ENCODE measurements around the gene PGRMC2.

PGRMC2 gene

GRCh38 chr4:128315756-128316520, 28.3 kb upstream of the PGRMC2 start:
- no peak overlapping the region for H3K27ac ChIP-seq (ENCODE audit: low read depth, low read length)

DNA sequence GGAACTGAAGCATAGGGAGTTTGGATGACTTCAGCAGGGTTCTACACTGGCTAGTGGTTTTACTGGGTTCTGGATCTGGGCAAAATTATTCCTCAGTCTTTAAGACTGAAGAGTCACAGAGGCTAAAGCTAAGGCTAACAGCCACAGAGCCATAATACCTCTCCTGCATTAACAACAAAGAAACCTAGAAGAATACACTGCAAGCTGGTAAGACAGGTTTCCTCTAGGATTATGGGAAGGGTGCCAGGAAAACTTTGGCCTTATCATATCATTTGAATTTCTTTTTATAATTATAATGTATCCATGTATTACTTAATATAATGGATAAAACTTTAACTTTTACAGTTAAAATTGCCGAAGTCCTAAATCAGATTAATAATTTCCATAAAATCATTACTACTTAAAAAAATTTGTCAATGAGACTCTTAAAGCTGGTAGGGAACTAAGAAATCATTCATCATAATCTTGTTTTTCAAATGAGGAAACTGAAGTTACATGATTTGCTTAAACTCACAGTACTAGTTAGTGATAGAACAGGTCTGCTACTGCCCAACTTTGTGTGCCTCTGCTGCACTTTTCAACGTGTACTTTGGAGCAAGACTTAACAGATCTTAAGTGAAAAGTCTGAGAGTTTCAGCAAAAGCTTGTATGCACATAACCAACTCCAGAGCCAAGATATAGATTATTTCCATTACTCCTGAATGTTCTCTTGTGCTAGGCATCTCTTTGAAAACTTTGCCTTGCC, 24.2 kb upstream of the PGRMC2 start:
- Histone ChIP-seq H3K27me3 (ENCODE audit: insufficient read depth, low read length, poor library complexity) (no peaks in the 10 kb centered on the region), H2BK120ac (ENCODE audit: low read depth, low read length) (no peak overlapping the region), H3K36me3 (ENCODE audit: control insufficient read depth, insufficient read depth, low read length) (no peaks in the 10 kb centered on the region), H3K4me3 (ENCODE audit: low read length) (no peak overlapping the region), H3K4me1 (ENCODE audit: control insufficient read depth, low read depth, low read length) (peaks cover 3% of the 10 kb centered on the region), H3K79me2 (ENCODE audit: control insufficient read depth, insufficient read depth, low read length) (no peaks in the 10 kb centered on the region), H2BK5ac (ENCODE audit: low read length) (no peak overlapping the region), H3K4me2 (ENCODE audit: low read length) (no peak overlapping the region), H3K56ac (ENCODE audit: low read length) (no peak overlapping the region), H3K79me1 (ENCODE audit: low read length) (no peaks in the 10 kb centered on the region), H3K9ac (ENCODE audit: low read length) (no peak overlapping the region), H3K18ac (ENCODE audit: low read length) (no peak overlapping the region), H4K5ac (ENCODE audit: low read length) (no peak overlapping the region), H2AK5ac (ENCODE audit: low read length) (no peak overlapping the region), H3K4ac (ENCODE audit: low read depth, low read length) (no peak overlapping the region), H4K8ac (ENCODE audit: low read depth, low read length) (no peak overlapping the region), H3K27ac (ENCODE audit: low read depth, low read length) (no peak overlapping the region), H3K23ac (ENCODE audit: low read length) (no peak overlapping the region), H2BK15ac (replicated peaks; ENCODE audit: low read depth) (no peak overlapping the region)
- 100% methylated on average over 1 of the region's 2 CpGs for WGBS (ENCODE audit: extremely low coverage, insufficient coverage, low lambda C conversion rate)
- no peak for DNase-seq

More at GRCh38 chr4:128315756-128316520, 28.3 kb upstream of the PGRMC2 start:
- H3K4me3 ChIP-seq (ENCODE audit: low read length): no peak overlapping the region
- no peaks in the 10 kb centered on the region for H3K4me1 ChIP-seq (ENCODE audit: control insufficient read depth, low read depth, low read length)
- no peaks in the 10 kb centered on the region for H3K36me3 ChIP-seq (ENCODE audit: control insufficient read depth, insufficient read depth, low read length)
- no peaks in the 10 kb centered on the region for H3K79me1 ChIP-seq (ENCODE audit: low read length)
- no peak overlapping the region for H4K5ac ChIP-seq (ENCODE audit: low read length)
- WGBS (ENCODE audit: extremely low coverage, insufficient coverage, low lambda C conversion rate): no CpG with 5 or more reads among the region's 2 CpGs
- no peak overlapping the region for H3K4me2 ChIP-seq (ENCODE audit: low read length)
- no peak overlapping the region for H2BK5ac ChIP-seq (ENCODE audit: low read length)
- no peak overlapping the region for H3K56ac ChIP-seq (ENCODE audit: low read length)
- no peak overlapping the region for H3K9ac ChIP-seq (ENCODE audit: low read length)
- no peak overlapping the region for H2AK5ac ChIP-seq (ENCODE audit: low read length)
- no peak for DNase-seq
- H4K8ac ChIP-seq (ENCODE audit: low read depth, low read length): no peak overlapping the region
- H3K23ac ChIP-seq (ENCODE audit: low read length): no peak overlapping the region
- no peaks in the 10 kb centered on the region for H3K27me3 ChIP-seq (ENCODE audit: insufficient read depth, low read length, poor library complexity)
- no peak overlapping the region for H2BK120ac ChIP-seq (ENCODE audit: low read depth, low read length)
- H2BK15ac ChIP-seq (replicated peaks; ENCODE audit: low read depth): no peak overlapping the region
- H3K4ac ChIP-seq (ENCODE audit: low read depth, low read length): no peak overlapping the region
- no peak overlapping the region for H3K18ac ChIP-seq (ENCODE audit: low read length)
- H3K79me2 ChIP-seq (ENCODE audit: control insufficient read depth, insufficient read depth, low read length): no peaks in the 10 kb centered on the region

DNA sequence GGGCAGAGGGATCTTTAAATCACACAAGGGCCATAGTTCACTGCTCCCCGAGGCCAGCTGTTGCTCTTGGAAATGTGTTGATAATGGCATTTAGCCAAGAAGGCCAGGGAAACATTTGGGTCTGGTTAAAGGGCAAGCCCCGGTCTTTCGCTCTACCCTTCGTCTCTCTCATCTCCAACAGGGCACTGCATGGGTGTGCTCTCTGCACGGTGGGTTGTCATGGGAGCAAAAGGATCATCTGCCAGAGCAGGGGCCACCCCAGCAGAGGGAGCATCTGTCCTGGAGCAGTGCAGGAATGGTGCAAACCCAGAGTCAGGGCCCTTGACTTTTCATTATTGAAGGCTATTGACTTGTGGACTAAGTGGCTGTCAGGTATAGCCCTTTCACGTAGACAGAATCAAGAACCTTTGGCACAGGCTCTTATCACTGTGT, 22.7 kb upstream of the PGRMC2 start:
- no peaks in the 10 kb centered on the region for H3K36me3 ChIP-seq (ENCODE audit: control insufficient read depth, insufficient read depth, low read length)
- DNase-seq: peak; percentile 76
- no peaks in the 10 kb centered on the region for H3K79me2 ChIP-seq (ENCODE audit: control insufficient read depth, insufficient read depth, low read length)
- H3K18ac ChIP-seq (ENCODE audit: low read length): no peak overlapping the region
- no peak overlapping the region for H3K23ac ChIP-seq (ENCODE audit: low read length)
- H3K79me1 ChIP-seq (ENCODE audit: low read length): no peaks in the 10 kb centered on the region
- no peak overlapping the region for H3K4me2 ChIP-seq (ENCODE audit: low read length)
- WGBS (ENCODE audit: extremely low coverage, insufficient coverage, low lambda C conversion rate): no CpG with 5 or more reads among the region's 6 CpGs
- H2AK5ac ChIP-seq (ENCODE audit: low read length): no peak overlapping the region
- no peak overlapping the region for H2BK15ac ChIP-seq (replicated peaks; ENCODE audit: low read depth)
- H3K56ac ChIP-seq (ENCODE audit: low read length): no peak overlapping the region
- H4K8ac ChIP-seq (ENCODE audit: low read depth, low read length): no peak overlapping the region
- H2BK120ac ChIP-seq (ENCODE audit: low read depth, low read length): no peak overlapping the region
- H3K27ac ChIP-seq (ENCODE audit: low read depth, low read length): no peak overlapping the region
- H4K5ac ChIP-seq (ENCODE audit: low read length): no peak overlapping the region
- no peak overlapping the region for H3K9ac ChIP-seq (ENCODE audit: low read length)
- no peaks in the 10 kb centered on the region for H3K27me3 ChIP-seq (ENCODE audit: insufficient read depth, low read length, poor library complexity)
- H3K4ac ChIP-seq (ENCODE audit: low read depth, low read length): no peak overlapping the region
- peaks cover 3% of the 10 kb centered on the region for H3K4me1 ChIP-seq (ENCODE audit: control insufficient read depth, low read depth, low read length)
- H3K4me3 ChIP-seq (ENCODE audit: low read length): no peak overlapping the region
- H2BK5ac ChIP-seq (ENCODE audit: low read length): no peak overlapping the region

GRCh38 chr4:128309585-128309984, 22.0 kb upstream of the PGRMC2 start:
- H3K79me1 ChIP-seq (ENCODE audit: low read length): no peaks in the 10 kb centered on the region
- DNase-seq: no peak
- no peak overlapping the region for H3K4me3 ChIP-seq (ENCODE audit: low read length)
- no peak overlapping the region for H4K8ac ChIP-seq (ENCODE audit: low read depth, low read length)
- no peak overlapping the region for H2BK120ac ChIP-seq (ENCODE audit: low read depth, low read length)
- H2BK5ac ChIP-seq (ENCODE audit: low read length): no peak overlapping the region
- no peak overlapping the region for H3K18ac ChIP-seq (ENCODE audit: low read length)
- no peak overlapping the region for H3K27ac ChIP-seq (ENCODE audit: low read depth, low read length)
- H3K23ac ChIP-seq (ENCODE audit: low read length): no peak overlapping the region
- peaks cover 3% of the 10 kb centered on the region for H3K4me1 ChIP-seq (ENCODE audit: control insufficient read depth, low read depth, low read length)
- H3K79me2 ChIP-seq (ENCODE audit: control insufficient read depth, insufficient read depth, low read length): no peaks in the 10 kb centered on the region
- H3K36me3 ChIP-seq (ENCODE audit: control insufficient read depth, insufficient read depth, low read length): no peaks in the 10 kb centered on the region
- no peak overlapping the region for H3K9ac ChIP-seq (ENCODE audit: low read length)
- no peak overlapping the region for H2AK5ac ChIP-seq (ENCODE audit: low read length)
- no peak overlapping the region for H2BK15ac ChIP-seq (replicated peaks; ENCODE audit: low read depth)
- no peaks in the 10 kb centered on the region for H3K27me3 ChIP-seq (ENCODE audit: insufficient read depth, low read length, poor library complexity)
- H3K4ac ChIP-seq (ENCODE audit: low read depth, low read length): no peak overlapping the region
- no peak overlapping the region for H3K4me2 ChIP-seq (ENCODE audit: low read length)
- no peak overlapping the region for H3K56ac ChIP-seq (ENCODE audit: low read length)
- no peak overlapping the region for H4K5ac ChIP-seq (ENCODE audit: low read length)

GRCh38 chr4:128308986-128309385, 21.4 kb upstream of the PGRMC2 start:
- Histone ChIP-seq H3K36me3 (ENCODE audit: control insufficient read depth, insufficient read depth, low read length) (no peaks in the 10 kb centered on the region), H3K27ac (ENCODE audit: low read depth, low read length) (no peak overlapping the region), H3K4me3 (ENCODE audit: low read length) (no peak overlapping the region), H3K4ac (ENCODE audit: low read depth, low read length) (no peak overlapping the region), H3K27me3 (ENCODE audit: insufficient read depth, low read length, poor library complexity) (no peaks in the 10 kb centered on the region), H3K4me1 (ENCODE audit: control insufficient read depth, low read depth, low read length) (peaks cover 3% of the 10 kb centered on the region), H4K8ac (ENCODE audit: low read depth, low read length) (no peak overlapping the region), H2BK15ac (replicated peaks; ENCODE audit: low read depth) (no peak overlapping the region), H2BK120ac (ENCODE audit: low read depth, low read length) (no peak overlapping the region), H3K56ac (ENCODE audit: low read length) (no peak overlapping the region), H3K4me2 (ENCODE audit: low read length) (no peak overlapping the region), H3K9ac (ENCODE audit: low read length) (no peak overlapping the region), H2BK5ac (ENCODE audit: low read length) (no peak overlapping the region), H3K23ac (ENCODE audit: low read length) (no peak overlapping the region), H3K79me1 (ENCODE audit: low read length) (no peaks in the 10 kb centered on the region), H3K79me2 (ENCODE audit: control insufficient read depth, insufficient read depth, low read length) (no peaks in the 10 kb centered on the region), H2AK5ac (ENCODE audit: low read length) (no peak overlapping the region), H4K5ac (ENCODE audit: low read length) (no peak overlapping the region), H3K18ac (ENCODE audit: low read length) (peak overlapping the region; percentile 68)
- no peak for DNase-seq
- no CpG with 5 or more reads among the region's 2 CpGs for WGBS (ENCODE audit: extremely low coverage, insufficient coverage, low lambda C conversion rate)
